ENCODE measurements around the gene IL24.

Gene IL24

DNA sequence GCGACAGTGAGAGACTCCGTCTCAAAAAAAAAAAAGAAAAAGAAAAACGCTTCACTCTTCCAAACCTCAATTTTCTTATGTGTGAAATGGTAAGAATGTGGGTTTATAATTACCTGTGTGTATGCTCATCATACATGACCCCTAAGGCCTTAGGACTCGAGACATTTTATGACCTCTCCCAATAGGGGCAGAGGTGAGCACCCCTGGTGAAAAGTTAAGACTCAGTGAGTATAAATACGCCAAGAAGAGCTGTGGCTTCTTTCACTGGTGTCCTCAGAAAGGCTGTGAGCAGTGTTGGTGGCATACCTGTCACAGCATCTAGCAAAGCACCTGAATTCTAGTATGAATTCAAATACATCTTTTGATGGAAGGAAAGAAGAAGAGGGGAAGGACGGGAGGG, 32.3 kb downstream of the IL24 start:
- DNase-seq = no peak

DNA sequence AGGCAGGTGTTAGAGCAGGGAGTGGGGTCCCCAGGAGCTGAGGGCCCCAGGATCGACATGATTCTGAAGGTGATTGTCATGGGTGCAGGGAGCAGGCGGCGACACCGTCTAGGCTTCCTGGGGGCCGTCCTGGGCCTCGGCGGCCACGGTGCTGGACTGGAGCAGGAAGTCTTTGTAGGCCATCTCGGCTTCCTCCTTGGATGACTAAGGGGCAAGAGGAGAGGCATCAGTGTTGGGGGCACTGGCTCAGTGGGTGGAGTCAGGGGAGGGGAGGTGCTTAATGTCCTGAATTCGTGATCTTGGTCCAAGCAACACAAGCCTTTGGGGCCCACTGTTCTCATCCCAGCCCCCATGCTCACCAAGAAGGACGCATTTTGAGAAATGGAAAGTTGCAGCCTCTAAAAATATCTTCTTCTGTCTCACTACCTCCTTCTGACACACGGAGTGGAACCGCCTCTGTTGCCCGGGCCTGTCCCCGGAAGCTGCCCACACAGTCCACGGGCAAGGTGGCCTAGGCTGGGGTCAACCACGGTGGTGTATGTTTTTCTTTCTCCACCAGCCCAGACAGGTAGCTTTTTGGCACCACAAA, 33.1 kb downstream of the IL24 start:
- no peak for DNase-seq

DNA sequence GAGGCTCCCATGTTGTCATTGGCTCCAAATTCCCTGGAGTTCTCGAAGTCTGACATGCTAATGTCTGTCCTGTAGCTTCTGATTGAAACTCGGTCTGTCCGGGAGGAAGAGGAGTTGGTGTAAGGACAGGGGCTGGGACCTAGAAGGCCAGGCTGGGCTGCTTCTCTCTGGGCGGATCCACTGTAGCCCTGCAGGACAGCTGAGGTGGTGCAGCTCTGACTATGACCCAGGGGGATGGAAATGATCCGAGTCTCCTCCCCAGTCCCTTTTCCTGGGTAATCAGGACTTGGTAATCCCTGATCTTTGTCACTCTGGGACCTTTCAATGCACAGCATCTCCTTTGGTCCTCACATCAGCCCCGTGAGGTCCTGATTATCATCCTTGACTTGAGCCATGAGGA, 34.5 kb downstream of the IL24 start:
- no peak for DNase-seq

DNA sequence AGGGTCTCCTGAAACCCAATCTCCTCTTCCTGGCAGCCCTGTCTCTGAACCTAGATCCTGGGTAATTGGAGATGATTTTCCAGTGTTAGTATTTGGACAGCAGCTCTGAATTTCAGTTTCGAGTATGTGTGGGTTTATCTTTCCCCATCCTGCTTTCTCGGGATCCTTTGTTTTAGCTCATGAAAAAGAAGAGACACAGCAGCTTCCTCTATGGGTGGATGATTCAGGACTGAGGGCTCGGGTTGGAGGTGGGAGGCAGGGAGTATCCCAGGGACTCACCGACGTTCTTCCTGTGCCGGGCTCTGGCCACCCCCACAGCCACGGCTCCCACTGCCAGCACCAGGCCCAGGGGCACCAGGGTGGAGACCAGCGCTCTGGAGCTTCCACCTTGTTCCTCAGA, 34.9 kb downstream of the IL24 start:
- DNase-seq = no peak

DNA sequence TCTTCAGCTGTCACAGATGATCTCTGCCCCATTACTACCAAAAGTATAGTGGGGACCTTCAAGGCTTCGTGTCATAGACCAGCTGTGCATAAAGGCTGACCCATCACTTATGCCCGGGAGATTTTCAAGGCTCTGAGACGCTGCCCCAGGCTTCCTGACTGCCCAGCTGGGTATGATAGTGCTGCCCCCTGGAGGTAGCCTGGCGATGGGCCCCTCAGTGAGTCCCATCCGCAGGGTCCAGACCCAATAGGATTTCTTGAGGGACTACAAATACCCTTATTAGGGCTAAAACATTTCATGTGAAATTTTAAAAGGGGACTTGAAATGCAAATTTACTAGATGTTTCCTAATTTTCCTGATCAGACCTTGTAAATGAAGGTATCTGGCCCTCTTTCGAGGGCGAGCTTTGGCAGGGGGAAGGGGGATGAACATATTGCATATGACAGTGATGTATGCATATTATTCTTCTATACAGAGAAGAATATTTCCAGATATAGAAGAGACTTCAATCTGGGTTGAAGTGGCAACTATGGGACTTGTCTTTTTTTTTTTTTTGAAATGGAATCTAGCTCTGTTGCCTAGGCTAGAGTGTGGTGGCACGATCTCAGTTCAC, 36.2 kb downstream of the IL24 start:
- DNase-seq = no peak

DNA sequence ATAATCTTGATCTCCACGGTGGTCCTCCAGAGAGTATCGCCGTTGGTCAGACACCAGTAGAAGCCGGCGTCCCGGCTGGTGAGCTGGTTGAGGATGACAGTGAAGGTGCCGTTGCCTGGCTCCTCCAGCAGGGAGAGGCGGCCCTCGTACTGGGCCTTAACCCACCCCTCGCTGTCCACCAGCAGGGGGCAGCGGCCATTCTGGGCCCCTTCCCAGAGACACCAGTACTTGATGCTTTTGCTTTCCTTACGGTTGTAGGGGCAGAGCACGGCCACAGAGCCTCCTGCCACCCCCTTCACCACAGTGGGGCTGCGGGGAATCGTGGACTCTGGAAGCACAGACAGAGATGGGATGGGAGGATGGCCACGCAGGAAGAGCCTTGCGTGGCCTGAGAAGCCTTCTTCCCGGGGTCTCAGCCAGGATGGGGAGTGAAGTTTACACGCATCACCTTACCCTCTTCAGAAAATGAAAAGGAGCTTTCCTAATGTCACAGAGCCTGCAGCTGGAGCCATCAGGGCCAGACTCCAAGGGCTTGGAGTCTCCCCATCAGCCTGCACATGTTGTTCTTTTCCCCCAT, 38.3 kb downstream of the IL24 start:
- DNase-seq = no peak

DNA sequence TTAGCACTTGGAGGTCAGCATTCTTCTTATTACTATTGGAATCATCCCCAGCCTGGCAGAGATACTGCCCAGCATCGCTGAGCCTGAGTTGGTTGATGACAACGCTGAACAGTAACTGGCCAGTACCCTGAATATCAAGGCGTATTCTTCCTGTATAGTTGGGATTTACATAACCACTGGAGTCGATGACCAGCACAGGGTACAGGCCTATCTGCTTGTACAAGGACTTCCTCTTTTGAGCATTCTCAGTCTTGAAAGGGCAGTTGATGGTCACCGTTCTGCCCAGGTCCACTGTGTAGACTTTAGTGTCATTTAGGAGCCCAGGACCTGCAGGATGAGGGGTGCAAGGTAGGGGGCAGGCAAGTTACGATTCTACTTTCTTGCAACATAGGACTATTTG, 40.2 kb downstream of the IL24 start:
- DNase-seq = no peak

DNA sequence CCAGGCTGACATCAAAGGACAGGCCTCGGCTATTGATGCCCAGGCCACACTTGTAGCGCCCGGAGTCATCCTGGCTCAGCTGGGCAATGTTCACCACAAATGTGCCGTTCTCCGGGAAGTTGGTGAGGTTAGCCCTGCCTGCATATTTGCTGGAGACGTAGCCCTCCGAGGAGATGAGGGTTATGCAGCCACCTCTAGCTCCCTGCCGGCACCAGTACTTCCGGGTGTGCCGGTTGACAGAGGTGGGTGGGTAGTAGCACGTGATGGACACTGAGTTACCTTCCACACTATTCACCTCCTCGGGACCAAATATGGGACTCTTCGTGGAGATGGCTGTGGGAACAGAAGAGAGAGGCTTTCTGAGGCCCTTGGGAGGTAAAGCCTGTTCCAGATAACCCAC, 41.9 kb downstream of the IL24 start:
- DNase-seq = no peak

DNA sequence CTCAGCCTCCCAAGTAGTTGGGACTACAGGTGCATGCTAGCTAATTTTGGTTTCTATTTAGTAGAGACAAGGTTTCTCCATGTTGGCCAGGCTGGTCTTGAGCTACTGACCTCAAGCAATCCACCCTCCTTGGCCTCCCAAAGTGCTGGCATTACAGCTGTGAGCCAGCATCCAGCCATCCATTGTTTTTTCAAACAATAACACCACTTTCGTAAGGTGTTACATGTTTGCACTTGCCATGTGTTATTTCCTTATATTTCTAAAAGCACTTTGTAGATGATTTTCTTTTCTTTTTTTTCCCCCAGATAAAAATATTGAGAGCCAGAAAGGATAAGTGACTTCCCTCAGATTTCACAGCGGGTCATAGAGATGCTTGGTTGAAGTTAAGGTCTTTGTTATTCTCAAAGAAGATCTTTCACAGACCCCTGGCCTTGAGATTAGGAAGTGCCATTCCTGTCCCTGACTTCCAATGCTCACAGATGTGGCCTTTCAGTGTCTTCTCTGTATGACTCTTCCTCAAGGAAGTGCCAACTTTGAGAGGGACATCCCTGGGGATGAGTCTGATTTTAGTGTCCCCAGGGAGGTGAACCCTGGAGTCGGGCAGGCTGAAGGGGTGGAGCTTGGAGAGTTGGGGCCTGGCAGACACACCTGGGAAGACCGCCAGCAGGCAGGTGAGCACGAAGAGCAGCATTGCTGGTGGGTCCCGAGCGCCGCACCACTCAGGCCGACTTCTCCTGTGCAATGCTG, 42.8 kb downstream of the IL24 start:
- DNase-seq = no peak

DNA sequence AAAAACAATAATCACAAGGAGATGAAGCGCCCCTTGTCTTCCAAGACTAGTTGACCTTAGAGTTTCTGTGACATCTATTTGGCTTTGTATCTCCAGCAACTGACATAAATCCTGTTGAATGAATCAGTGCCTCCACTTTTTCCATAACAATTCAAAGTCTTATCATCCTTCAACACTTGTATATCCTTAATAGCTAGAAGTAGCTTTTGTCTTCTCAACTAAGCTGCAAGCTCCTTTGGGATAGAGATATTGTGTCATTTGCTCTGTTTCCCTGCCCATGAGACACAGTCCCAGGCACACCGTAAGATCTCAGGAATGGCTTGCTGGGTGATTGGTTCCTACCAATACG, 43.3 kb downstream of the IL24 start:
- DNase-seq = no peak

DNA sequence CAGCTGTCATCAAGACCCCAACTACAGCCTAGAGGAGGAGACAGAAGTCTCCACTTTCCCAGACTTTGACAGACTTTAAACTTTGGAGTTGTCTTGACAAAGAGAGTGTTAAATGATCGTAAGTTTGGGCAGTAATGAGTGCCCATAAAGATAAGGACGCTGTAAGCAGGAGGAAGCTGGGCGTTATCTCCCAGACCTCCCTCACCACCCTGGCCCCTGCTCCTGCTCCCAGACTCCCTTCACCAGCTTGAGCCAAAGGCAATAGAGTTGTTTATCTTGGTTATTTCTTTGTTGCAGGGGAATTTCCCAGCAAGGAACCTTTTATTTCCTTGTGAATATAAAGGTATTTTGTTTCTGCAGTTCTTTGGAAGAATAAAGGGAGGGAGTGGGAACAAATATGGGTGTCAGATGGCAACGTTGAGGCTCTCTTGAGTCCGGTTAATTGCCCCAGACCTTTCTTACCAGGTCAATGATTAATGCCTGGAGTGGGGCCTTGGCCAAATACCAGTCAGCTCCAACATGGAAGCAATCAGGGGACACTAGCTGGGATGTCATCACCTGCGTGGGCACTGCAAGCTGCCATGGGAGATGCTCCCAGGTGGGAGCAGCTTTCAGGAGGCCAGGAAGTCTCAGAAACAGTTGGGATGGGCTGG, 44.6 kb downstream of the IL24 start:
- DNase-seq = no peak

DNA sequence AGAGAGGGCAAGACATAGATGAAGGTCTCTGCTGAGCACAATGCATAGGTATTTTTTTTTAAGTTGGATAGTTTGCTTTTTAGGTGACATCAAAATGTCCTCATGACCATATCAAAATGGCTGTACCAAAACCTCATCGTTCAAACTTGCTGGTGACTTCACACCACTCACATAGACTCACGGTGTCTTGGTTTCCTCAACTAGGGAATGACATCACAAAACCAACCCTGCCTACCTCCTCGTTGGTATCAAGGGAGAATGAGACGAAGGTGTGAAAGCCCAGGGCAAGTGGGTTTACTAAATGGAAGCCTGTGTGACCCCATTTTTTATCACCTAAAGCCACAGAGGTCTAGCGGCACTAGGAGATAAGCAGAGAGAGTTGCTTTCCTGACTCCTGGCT, 47.5 kb downstream of the IL24 start:
- DNase-seq = no peak

DNA sequence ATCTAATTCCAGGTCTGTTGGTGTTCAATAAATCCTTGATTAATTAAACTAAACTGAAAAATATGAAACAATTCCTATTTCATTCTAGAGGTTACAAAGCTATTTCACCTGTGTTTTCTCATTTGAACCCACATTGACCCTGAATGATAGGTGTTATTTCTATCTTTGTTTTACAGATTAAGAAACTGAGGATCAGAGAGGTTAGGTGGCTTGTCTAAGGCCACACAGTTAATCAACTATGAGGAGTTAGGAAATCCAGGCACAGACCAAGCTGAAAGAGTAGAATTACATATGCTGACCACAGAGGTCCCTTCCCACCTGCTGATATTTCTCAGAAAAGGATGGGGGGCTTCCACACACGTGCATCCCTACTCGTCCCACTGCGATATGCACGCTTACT, 48.5 kb downstream of the IL24 start:
- DNase-seq = no peak

DNA sequence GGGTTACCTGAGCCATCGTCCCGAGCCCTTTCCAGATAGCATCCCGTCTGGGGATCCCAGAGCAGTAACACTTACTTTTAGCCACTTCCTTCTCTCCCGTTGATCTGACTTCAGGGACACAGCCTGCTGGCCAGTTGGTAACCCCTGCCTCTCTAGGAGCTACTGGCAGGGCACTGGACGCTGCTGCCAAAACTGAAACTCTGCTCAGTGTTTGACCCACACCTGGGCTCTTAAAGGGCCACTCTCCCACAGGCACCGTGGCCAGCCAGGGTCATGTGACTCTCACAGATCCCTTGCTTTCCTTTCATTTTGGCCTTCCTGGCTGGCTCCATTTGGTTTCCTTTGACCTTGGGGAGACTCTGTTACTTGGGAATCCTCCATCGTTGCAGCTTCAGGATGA, 49.0 kb downstream of the IL24 start, which contains the start of gene PIGR:
Gene PIGR, minus strand, starts transcription at position 206 of the 400 bp plus-strand sequence. CDS start 5,935 bp downstream, outside the sequence.
- DNase-seq = no peak

DNA sequence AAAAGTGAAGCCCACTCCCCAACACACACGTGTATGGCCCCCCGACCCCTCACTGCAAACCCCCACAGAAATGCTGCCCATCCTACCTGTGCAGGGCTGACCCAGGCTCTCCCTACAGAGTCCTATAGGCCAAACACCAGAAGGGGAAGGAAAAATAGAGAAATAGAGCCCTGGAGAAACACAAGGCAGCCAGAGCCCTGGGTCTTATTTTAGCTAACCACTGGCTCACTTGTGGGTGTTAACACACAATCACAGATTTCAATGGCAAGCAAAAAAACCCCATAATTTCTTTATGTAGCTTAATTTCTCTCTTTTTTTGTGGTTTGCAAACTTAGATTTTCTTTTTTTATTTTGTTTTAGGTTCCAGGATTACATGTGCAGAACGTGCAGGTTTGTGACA, 50.0 kb downstream of the IL24 start:
- DNase-seq = no peak

DNA sequence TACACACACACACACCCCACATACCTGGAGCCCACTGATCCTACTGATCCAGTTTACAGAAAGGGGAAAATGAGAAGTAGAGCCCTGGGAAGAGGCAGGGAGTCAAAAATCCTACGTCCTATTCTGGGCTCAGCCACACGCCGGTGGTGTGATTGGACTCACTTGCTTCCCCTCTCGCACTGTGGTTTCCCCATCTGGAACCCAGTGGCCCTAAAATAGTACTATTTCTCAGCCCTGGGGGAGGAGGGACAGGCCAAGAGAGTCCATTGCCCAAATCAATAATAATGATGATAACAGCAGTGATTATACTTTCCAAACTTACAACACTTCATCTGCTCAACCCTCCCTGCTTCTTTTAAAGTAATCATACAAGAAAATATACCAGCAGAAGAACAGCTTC, 52.0 kb downstream of the IL24 start:
- no peak for DNase-seq

DNA sequence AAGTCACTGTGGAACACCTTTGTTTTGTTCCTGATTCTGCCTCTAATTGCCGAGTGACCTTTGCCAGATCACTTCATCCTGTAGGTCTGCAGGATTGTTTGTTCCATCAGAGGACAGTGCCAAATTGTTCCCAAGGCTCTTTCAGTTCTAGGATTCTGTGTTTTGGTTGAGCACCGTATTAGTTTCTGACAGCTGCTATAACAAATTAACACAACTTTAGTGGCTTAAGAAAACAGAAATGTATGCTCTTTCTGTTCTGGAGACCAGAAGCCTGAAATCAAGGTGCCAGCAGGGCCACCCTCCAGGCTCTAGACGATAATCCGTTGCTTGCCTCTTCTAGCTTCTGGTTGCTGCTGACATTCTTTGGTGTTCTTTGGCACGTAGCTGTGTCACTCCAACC, 52.4 kb downstream of the IL24 start:
- DNase-seq = no peak

DNA sequence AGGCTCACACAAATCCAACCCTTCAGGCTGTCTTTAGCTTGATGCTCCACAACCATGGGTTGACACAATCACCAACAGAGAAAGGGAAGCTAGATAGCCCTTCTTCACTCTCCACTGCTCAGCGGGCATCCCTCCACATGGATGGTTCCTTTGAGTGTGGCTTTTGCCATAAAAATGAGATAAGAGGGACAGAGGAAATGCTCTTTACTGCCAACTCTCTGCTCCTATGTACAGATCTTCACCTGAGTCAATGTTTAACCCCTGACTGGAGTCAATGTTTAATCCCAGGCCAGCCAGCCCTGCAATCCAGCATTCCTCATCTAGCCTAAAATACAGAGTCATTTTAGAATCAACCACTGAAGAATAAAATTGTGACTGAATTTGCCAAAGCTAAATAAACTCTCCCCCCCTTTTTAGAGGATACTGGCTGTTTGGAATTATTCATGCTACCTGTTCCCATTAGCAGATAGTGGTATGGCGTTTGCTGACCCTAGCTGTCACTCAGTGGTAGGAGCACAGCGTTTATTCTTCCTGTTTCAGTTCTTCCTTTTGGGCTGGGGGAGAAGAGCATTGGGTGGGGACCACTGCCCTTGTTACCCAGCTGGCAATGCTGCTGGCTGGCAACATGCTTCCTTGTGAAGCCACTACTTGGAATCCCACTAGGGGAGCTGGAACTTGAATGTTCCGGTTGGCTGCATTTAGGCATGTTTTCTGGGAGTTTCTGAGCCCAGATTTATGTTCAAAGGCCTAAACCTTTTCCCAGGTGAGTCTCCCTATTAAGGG, 54.3 kb downstream of the IL24 start:
- DNase-seq = no peak

DNA sequence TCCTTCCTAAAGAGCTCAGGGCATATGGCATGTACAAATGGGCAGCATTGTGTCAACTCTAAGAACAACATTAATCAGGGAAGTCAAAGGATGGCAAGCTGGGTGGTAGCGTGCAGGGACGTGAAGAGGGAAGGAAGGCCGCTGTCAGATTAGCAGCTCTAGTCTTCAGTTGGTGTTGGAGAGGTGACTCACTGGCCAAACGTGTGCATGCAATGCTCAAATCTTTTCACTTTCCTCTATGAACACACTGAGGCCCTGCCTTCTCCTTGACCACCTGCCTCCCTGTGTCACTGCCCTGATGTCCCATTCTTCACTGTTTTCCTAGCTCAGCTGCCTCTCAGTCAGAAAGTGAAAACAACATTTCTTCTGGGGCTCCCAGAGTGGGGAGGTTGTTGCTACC, 54.9 kb downstream of the IL24 start:
- DNase-seq = no peak

DNA sequence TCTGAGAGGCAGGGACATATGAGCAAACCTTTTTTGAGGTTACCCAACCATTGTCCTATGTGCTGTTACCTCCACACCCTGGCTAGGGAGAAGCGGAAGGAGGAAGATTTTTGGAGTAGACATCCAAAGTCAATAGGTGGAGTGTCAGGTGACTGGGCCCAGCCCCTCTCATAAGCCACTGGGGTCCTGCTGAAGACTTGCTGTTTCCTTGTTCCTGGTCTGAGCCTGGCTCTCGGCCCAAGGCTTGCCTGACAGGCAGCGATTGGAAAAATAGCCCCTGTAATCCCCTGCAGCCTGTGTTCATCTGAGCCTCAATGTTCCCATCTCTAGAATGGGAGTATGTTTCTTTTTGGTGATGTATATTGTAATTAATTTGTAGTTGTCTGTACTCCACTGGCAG, 55.9 kb downstream of the IL24 start:
- DNase-seq = no peak

DNA sequence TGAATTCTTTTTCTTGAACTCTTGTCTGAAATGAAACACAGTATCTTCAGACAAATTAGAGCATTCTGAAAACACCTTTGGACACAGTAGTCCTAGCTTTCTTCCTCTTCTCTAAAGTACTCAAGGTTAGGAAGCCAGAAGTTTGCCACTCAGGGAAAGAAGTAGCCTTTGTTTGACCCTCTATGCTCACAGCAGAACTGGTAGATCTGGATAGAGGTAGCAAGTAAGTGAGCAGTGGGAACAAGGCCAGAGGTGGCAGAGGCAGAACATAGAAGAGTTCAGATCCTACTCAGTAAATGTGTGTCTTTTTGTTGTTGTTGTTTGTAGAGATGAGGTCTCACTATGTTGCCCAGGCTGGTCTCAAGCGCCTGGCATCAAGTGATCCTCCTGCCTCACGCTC, 56.4 kb downstream of the IL24 start:
- DNase-seq = no peak

Data from right forelimb (tissue), 1 donor.